Right lobe of liver (tissue), 4 donors: Measurements from ENCODE around the gene OR1S1.

Experiments used
- POLR2A ChIP-seq: fragments of 450-650 bp; IDR thresholded peaks from one replicate; pipeline ENCODE4 v1.6.1; 2017; ENCODE audit warnings: antibody characterized with exemption, mild to moderate bottlenecking
- TF ChIP-seq, protein P1 (sequence below), 4 donors: fragments of 200-600 bp in 3 of 4; fragments of 450-650 bp in 1 of 4; IDR thresholded peaks; one replicate each; pipeline versions ENCODE4 v1.5.1 to v1.8.0; 2016 to 2022; ENCODE audit warnings: antibody characterized with exemption in 4 of 4, mild to moderate bottlenecking in 2 of 4
- donor health status: DM: no; HTN: no; CAD: no.
- donor health status: DM: no; HTN: no; CAD: no.
- donor health status: DM: no; HTN: yes; CAD: no.

GRCh38 chr11:58204042-58204441, 8.5 kb upstream of the OR1S1 start, which contains the start of gene OR1S2:
- TF ChIP-seq, protein P1, sequence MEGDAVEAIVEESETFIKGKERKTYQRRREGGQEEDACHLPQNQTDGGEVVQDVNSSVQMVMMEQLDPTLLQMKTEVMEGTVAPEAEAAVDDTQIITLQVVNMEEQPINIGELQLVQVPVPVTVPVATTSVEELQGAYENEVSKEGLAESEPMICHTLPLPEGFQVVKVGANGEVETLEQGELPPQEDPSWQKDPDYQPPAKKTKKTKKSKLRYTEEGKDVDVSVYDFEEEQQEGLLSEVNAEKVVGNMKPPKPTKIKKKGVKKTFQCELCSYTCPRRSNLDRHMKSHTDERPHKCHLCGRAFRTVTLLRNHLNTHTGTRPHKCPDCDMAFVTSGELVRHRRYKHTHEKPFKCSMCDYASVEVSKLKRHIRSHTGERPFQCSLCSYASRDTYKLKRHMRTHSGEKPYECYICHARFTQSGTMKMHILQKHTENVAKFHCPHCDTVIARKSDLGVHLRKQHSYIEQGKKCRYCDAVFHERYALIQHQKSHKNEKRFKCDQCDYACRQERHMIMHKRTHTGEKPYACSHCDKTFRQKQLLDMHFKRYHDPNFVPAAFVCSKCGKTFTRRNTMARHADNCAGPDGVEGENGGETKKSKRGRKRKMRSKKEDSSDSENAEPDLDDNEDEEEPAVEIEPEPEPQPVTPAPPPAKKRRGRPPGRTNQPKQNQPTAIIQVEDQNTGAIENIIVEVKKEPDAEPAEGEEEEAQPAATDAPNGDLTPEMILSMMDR (IDR thresholded peaks at IDR 0.05) = no peak
- no peak for TF ChIP-seq POLR2A
